Small intestine (tissue), 4 donors: ENCODE data around the gene ZMAT1. TPM values are rescaled to one million over a fixed set of nuclear protein-coding genes. Genes with fewer than 3 reads are reported as not detected.

Experiments
- polyA plus RNA-seq, 4 donors: library from polyadenylated mRNA; stranded (reverse) in 3 of 4; unstranded in 1 of 4; fragments of 200-250 nt in 3 of 4; fragments of 120-200 nt in 1 of 4; gene quantifications; one replicate each; pipeline versions ENCODE4 v1.2.1 to v1.2.3, GENCODE V29; 2013
- donor health status: healthy with polysubstance abuse.
- donor health status: Bipolar disorder and iron deficiency.
- donor health status: healthy.

The ZMAT1 gene
- polyA plus RNA-seq, 4 donors: 0.54 to 18.3 (median 1.4) TPM

Other genes with a start within 250 kb of the ZMAT1 start
- 1 to 10 TPM in 1 of 4 donors, under 1 TPM in 2, not detected in 1; 0.59 to 4.5 (median 0.67) TPM for gene TCEAL2, start 193.7 kb upstream of the ZMAT1 start, polyA plus RNA-seq
- 1 to 10 TPM in 1 of 4 donors, under 1 TPM in 1, not detected in 2; 0.18 to 1.6 TPM for gene TCEAL6, start 210.5 kb upstream of the ZMAT1 start, polyA plus RNA-seq
- 10 to 100 TPM in 1 of 4 donors, 1 to 10 TPM in 2, under 1 TPM in 1; 0.89 to 16.2 (median 4.8) TPM for gene BEX5, start 223.9 kb upstream of the ZMAT1 start, polyA plus RNA-seq